ENCODE measurements around the gene GTF2F2.

GTF2F2 gene

DNA sequence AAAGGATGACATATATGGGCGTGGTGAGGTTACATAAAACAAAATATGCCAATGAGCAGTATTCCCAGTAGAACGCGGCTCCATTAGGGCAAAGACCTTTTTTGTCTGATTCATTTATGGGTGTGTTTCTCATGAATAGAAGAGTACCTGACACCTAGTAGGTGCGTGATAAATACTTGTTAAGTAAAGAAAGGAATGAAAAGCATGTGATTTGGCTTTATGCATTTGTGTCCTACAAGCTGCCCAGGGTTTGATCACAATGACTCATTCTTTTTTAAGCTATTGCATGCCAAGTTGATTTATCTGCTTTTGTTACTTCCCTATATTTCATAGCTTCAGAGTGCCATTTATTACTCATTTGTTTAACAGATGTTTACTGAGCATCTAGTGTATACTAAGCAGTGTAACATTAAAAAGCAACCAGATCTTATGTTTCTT is 99.6 kb downstream of the GTF2F2 start:
- TF ChIP-seq CTCF (IDR thresholded peaks at IDR 0.05; ENCODE audit: low read depth, low read length) = no peak
- H3K4me3 ChIP-seq (replicated peaks in 1 of 2; ENCODE audit: low read depth in 2 of 2, low read length in 2 of 2) = no peak overlapping the region
- DNase-seq (ENCODE audit: low read depth in 2 of 2) = peak; percentile 54 to 87

GRCh38 chr13:45220403-45220802 is 100.1 kb downstream of the GTF2F2 start:
- no peak for TF ChIP-seq CTCF (IDR thresholded peaks at IDR 0.05; ENCODE audit: low read depth, low read length)
- no peak for DNase-seq (ENCODE audit: low read depth in 2 of 2)
- no peak overlapping the region for H3K4me3 ChIP-seq (replicated peaks in 1 of 2; ENCODE audit: low read depth in 2 of 2, low read length in 2 of 2)

- no peak overlapping the region for H3K4me3 ChIP-seq (replicated peaks in 1 of 2; ENCODE audit: low read depth in 2 of 2, low read length in 2 of 2)
- TF ChIP-seq CTCF (IDR thresholded peaks at IDR 0.05; ENCODE audit: low read depth, low read length) = no peak
- no peak for DNase-seq (ENCODE audit: low read depth in 2 of 2)
Measured at GRCh38 chr13:45222516-45222915, 102.2 kb downstream of the GTF2F2 start.

GRCh38 chr13:45222919-45223318 is 102.6 kb downstream of the GTF2F2 start:
- DNase-seq (ENCODE audit: low read depth in 2 of 2) = no peak
- TF ChIP-seq CTCF (IDR thresholded peaks at IDR 0.05; ENCODE audit: low read depth, low read length) = no peak
- no peak overlapping the region for H3K4me3 ChIP-seq (replicated peaks in 1 of 2; ENCODE audit: low read depth in 2 of 2, low read length in 2 of 2)

GRCh38 chr13:45224176-45224575 is 103.9 kb downstream of the GTF2F2 start:
- H3K4me3 ChIP-seq (replicated peaks in 1 of 2; ENCODE audit: low read depth in 2 of 2, low read length in 2 of 2) = no peak overlapping the region
- DNase-seq (ENCODE audit: low read depth in 2 of 2) = no peak

GRCh38 chr13:45225370-45225769 is 105.1 kb downstream of the GTF2F2 start:
- no peak for DNase-seq (ENCODE audit: low read depth in 2 of 2)
- H3K4me3 ChIP-seq (replicated peaks in 1 of 2; ENCODE audit: low read depth in 2 of 2, low read length in 2 of 2) = no peak overlapping the region
- TF ChIP-seq CTCF (IDR thresholded peaks at IDR 0.05; ENCODE audit: low read depth, low read length) = no peak

More at GRCh38 chr13:45224176-45224575, 103.9 kb downstream of the GTF2F2 start:
- no peak for TF ChIP-seq CTCF (IDR thresholded peaks at IDR 0.05; ENCODE audit: low read depth, low read length)

DNA sequence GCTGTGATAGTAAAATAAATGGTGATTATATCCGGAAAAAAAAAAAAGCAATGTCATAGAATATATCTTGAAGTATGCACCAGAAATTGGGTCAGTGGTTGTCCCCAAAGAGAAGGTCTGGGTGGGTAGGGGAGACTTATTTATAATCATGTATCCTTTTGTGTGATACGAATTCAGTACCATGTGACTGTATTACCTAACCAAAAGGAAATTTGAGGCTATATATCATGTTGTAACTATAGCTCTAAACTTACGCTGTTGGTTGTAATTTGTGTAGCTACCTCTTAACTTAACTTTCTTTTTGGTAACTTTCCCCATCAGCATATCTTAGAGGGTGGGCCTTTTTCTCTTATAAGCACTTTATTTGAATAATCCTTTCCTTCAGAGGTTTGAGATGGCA is 105.7 kb downstream of the GTF2F2 start:
- no peak overlapping the region for H3K4me3 ChIP-seq (replicated peaks in 1 of 2; ENCODE audit: low read depth in 2 of 2, low read length in 2 of 2)
- DNase-seq (ENCODE audit: low read depth in 2 of 2) = no peak
- no peak for TF ChIP-seq CTCF (IDR thresholded peaks at IDR 0.05; ENCODE audit: low read depth, low read length)
